Spleen (tissue), 7 donors: ENCODE data around the gene BHLHE23.

Experiments
- CTCF ChIP-seq, 11 experiments: fragments of 200-600 bp in 7 of 11; fragments of 450-650 bp in 4 of 11; sonication (generic) in 4 of 11; IDR thresholded peaks in 8 of 11; conservative IDR thresholded peaks in 3 of 11; 1 replicate in 7 of 11; 2 replicates in 4 of 11; pipeline versions ENCODE4 v1.4.0 to v1.8.0; 2016 to 2021; ENCODE audit warnings: antibody characterized with exemption in 11 of 11, inconsistent platforms in 4 of 11, mild to moderate bottlenecking in 1 of 11
- POLR2A ChIP-seq, 3 donors: fragments of 450-650 bp; IDR thresholded peaks; one replicate each; pipeline ENCODE4 v1.5.1; 2017; ENCODE audit warnings: antibody characterized with exemption in 3 of 3, mild to moderate bottlenecking in 1 of 3
- POLR2AphosphoS5 ChIP-seq, 3 donors: sonication (generic); formaldehyde crosslinking; IDR thresholded peaks; one replicate each; pipeline ENCODE4 v1.5.1; 2017; ENCODE audit warnings: antibody characterized with exemption in 3 of 3
- donor health status: DM: no; HTN: no; CAD: no; lungs with moderate emphysema.
- donor health status: DM: no; HTN: no; CAD: no.
- donor health status: DM: no; HTN: no; CAD: no.

- TF ChIP-seq POLR2A (IDR thresholded peaks at IDR 0.05) (no peak), CTCF (IDR thresholded peaks at IDR 0.05 in 8 of 11, conservative IDR thresholded peaks at IDR 0.05 in 3 of 11) (no peak), POLR2AphosphoS5 (IDR thresholded peaks at IDR 0.05) (no peak)
These were observed 19.0 kb upstream of the BHLHE23 start for GRCh38 chr20:63025534-63026331.
